HUES6 (cell line): ENCODE results near the gene APLNR.

Experiments
- H3K27ac ChIP-seq: 2 replicates; pipeline ENCODE4 v1.7.0; 2013; ENCODE audit warnings: low read depth, mild to moderate bottlenecking, low read length, inconsistent platforms
- H3K27me3 ChIP-seq: 2 replicates; pipeline ENCODE4 v1.6.1; 2013; ENCODE audit warnings: low read length; ENCODE audit not compliant: control insufficient read depth, insufficient read depth
- H3K36me3 ChIP-seq: 2 replicates; pipeline ENCODE4 v1.6.1; 2013; ENCODE audit warnings: low read length; ENCODE audit not compliant: control insufficient read depth, insufficient read depth
- H3K4me1 ChIP-seq: 2 replicates; pipeline ENCODE4 v1.6.1; 2013; ENCODE audit warnings: low read length; ENCODE audit not compliant: control insufficient read depth, insufficient read depth
- H3K4me3 ChIP-seq: 2 replicates; pipeline ENCODE4 v1.5.1; 2013; ENCODE audit warnings: low read depth, low read length
- H3K9ac ChIP-seq: one replicate; pipeline ENCODE4 v1.6.1; 2013; ENCODE audit warnings: mild to moderate bottlenecking, low read length
- H3K9me3 ChIP-seq: 2 replicates; pipeline ENCODE4 v1.6.1; 2013; ENCODE audit warnings: low read depth, low read length; ENCODE audit not compliant: control insufficient read depth, insufficient read depth

APLNR gene

DNA sequence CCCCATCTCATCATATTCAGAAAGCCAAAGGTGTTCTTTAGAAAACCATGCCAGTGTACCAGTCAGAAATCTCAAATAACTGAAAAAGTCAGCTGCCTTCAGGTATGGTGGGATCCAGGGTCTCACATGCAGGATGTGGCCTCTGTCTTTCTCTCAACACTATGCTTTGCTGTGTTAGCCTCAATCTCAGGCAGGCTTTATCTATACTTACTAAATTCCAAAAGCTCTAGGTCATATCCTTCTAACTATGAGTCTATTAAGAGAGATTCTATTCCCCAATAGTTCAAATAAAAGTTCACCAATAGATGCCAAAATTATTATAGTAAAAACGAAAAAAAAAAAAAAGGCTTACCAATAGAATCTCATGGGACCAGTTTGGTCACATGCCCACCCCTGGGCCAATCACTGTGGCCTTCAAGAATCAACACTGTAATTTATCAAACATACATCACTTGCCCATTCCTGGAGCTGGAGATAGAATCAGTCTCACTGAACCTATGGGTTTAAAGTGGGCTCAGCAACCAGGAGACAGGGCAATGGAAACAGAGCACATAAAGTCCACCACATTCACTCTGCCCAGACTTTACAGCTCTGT, 38.0 kb upstream of the APLNR start:
- H3K27me3 ChIP-seq, result peaks cover 13% of the 10 kb centered on the region
- H3K9me3 ChIP-seq, result peaks cover 13% of the 10 kb centered on the region
- no peaks in the 10 kb centered on the region for H3K36me3 ChIP-seq
- no peak overlapping the region for H3K4me3 ChIP-seq
- no peak overlapping the region for H3K9ac ChIP-seq
- H3K4me1 ChIP-seq, result peaks cover 14% of the 10 kb centered on the region
- no peak overlapping the region for H3K27ac ChIP-seq

DNA sequence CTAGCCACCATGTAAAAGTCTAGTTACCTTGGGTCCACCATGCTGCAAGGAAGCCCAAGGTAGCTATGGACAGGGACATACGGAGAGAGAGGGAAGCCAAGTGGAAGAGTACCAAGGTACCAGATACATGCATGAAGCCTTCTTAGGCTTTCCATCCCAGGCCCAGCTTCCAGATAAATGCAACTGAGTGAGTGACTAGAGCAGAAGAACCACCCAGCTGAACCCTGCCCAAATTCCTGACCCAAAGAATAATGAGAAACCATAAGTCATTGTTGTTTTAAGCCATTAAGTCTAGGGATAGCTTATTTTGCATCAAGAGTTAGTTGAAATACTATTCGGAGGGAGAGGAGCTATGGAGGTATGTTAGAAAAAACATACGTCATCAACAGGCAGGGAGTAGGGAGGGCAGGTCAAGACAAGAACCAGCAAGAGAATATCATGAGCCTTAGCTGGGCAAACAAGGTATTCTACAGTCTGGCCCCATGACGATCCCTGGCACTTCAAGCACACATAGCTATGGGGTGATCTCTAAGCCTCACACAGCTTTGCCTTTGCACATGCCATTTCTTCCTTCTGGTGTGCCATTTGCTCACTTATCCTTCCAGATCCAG, 36.5 kb upstream of the APLNR start:
- H3K27me3 ChIP-seq, result peaks cover 13% of the 10 kb centered on the region
- H3K27ac ChIP-seq, result no peak overlapping the region
- H3K4me3 ChIP-seq, result no peak overlapping the region
- H3K36me3 ChIP-seq, result no peaks in the 10 kb centered on the region
- H3K9me3 ChIP-seq, result peaks cover 13% of the 10 kb centered on the region
- H3K4me1 ChIP-seq, result peaks cover 9% of the 10 kb centered on the region
- H3K9ac ChIP-seq, result no peak overlapping the region

DNA sequence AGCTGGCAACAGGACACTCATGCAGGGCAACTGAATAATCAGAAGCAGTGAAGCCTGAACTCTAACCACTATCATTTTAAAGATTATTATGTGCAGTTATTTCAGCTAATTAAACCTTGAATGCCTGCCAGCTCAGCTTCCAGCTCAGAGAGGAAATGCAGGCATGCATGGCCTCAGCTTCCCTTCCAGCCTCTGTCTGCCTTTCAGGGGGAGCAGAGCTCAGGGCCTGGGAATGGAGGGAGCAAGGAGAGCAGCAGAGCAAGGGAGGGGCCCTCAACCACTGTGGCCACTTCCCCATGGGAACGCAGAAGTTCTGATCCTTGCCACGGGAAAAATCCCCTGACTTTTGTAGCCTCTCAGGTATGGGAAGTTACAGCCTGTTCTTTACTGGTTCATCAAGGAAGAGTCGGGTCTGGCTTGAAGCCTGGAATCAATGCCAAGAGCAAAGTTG, 32.5 kb upstream of the APLNR start:
- no peak overlapping the region for H3K4me3 ChIP-seq
- H3K27ac ChIP-seq, result no peak overlapping the region

DNA sequence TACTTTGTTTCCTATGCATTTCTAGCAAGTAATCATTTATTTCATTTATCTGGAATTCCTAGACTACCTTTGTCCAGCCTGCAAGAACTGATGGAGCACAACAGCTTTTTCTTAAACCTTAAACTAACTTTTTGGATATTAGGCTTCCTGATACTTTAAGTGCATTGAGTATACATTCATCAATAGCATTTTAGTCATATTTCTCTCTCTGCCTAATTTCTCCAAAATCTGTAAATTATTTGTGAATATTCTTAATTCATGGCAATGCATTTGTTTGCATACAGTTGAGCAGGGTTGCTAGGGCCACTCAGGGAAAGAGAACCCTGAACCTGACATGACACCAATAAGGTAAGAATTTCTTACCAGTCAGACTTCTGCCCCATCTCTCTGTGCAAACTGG, 29.1 kb upstream of the APLNR start:
- no peaks in the 10 kb centered on the region for H3K27me3 ChIP-seq
- peaks cover 15% of the 10 kb centered on the region for H3K9me3 ChIP-seq
- no peak overlapping the region for H3K27ac ChIP-seq
- H3K4me3 ChIP-seq, result no peak overlapping the region
- no peaks in the 10 kb centered on the region for H3K36me3 ChIP-seq
- peaks cover 17% of the 10 kb centered on the region for H3K4me1 ChIP-seq
- no peak overlapping the region for H3K9ac ChIP-seq

More for the DNA sequence above, 32.5 kb upstream of the APLNR start:
- H3K9me3 ChIP-seq, result peaks cover 28% of the 10 kb centered on the region
- no peaks in the 10 kb centered on the region for H3K4me1 ChIP-seq
- H3K27me3 ChIP-seq, result no peaks in the 10 kb centered on the region
- no peaks in the 10 kb centered on the region for H3K36me3 ChIP-seq
- no peak overlapping the region for H3K9ac ChIP-seq

DNA sequence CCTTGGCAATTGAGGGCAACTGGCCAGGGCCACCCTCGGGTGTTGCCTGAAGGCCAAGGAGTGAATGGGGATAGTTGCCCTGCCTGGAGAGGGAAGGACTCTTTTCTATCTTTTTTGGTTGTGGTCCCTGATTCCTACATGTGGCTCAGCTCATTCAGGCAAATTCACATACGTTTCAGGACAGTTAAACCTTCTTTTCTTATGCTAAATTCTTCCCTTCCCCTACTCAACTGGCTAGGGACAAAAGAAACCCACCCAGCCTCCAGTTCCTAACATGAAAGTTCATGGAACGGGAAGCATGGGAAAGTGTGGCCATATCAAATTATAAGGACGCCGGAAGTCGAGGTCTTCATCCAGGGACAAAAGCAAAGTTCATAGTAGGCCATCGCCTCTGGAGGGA, 26.3 kb upstream of the APLNR start:
- Histone ChIP-seq H3K27me3 (no peaks in the 10 kb centered on the region), H3K4me3 (peak overlapping the region; percentile 23), H3K4me1 (peaks cover 17% of the 10 kb centered on the region), H3K36me3 (no peaks in the 10 kb centered on the region), H3K9me3 (peaks cover 18% of the 10 kb centered on the region), H3K9ac (peak overlapping the region; percentile 10), H3K27ac (peak overlapping the region; percentile 76)

DNA sequence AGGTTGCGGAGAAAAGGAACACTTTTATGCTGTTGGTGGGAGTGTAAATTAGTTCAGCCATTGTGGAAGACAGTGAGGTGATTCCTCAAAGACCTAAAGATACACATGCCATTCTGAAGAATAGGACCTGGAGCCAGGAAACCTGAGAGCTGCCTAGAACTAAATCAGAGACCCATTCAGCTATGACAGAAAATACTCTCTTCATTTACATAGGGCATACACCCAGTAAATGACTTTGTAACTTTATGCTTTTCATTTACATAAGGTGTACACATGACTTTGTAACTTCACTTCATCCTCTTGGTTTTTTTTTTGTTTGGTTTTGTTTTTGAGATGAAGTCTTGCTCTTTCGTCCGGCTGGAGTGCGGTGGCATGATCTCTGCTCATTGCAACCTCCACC, 25.1 kb upstream of the APLNR start:
- no peak overlapping the region for H3K4me3 ChIP-seq
- no peaks in the 10 kb centered on the region for H3K36me3 ChIP-seq
- peaks cover 17% of the 10 kb centered on the region for H3K4me1 ChIP-seq
- no peak overlapping the region for H3K9ac ChIP-seq
- no peaks in the 10 kb centered on the region for H3K27me3 ChIP-seq
- no peak overlapping the region for H3K27ac ChIP-seq
- H3K9me3 ChIP-seq, result peaks cover 20% of the 10 kb centered on the region

DNA sequence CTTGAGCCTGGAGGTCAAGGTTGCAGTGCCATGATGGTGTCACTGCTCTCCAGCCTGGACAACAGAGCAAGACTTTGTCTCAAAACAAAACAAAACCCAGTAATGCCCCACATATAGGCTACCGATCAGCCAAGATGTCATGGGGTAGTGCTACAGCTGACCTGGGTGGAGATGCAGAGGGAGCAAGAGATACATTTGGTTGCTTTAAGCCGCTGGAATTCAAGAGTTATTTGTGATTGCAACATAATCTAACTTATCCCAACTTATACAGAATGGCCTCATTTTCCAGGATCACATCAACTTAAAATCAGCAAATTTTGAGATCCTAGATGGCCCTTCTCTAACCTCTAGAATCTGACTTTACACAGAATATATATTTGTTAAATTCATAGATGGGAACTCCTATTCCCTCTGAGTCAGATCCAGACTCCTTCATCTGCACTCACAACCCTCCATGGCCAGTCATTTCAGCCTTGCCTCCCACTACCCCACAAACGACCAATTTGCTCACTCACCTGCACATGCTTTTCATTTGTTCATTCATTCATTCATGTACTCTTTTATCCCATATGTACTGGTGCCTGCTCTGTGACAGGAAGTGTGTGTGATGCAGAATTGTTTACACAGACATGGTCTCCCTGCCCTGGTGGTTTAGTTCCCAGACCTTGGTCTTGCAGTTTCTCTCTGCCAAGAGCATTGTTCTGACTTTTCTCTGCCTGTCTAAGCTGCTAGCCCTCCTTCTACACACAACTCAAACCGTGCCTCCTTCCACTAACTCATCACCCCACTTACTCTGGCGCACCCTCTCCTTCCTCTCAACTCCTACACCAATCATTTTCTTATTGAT, 24.1 kb upstream of the APLNR start:
- no peaks in the 10 kb centered on the region for H3K36me3 ChIP-seq
- H3K9ac ChIP-seq, result no peak overlapping the region
- no peaks in the 10 kb centered on the region for H3K27me3 ChIP-seq
- H3K27ac ChIP-seq, result no peak overlapping the region
- peaks cover 16% of the 10 kb centered on the region for H3K9me3 ChIP-seq
- H3K4me1 ChIP-seq, result peaks cover 17% of the 10 kb centered on the region
- H3K4me3 ChIP-seq, result no peak overlapping the region

DNA sequence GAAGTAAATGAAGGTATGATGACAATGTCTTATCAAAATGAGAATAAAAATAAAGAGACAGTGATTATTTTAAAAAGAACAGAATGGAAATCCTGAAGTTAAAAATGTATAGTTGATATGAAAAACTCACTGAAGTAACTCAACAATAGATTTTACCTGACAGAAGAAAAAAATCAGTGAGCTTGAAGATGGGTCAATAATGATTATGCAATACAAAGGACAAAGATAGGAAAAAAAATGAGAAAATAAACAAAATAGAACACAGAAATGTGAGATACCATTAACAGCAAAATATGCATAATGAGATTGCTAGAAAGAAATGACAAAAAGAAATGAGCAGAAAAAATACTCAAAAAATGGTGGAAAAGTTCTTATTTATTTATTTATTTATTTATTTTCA, 19.1 kb upstream of the APLNR start:
- H3K4me1 ChIP-seq, result no peaks in the 10 kb centered on the region
- no peak overlapping the region for H3K27ac ChIP-seq
- 0 out of 2 replicates have a peak, but pooled peaks cover 7% of the 10 kb centered on the region for H3K9me3 ChIP-seq
- no peak overlapping the region for H3K9ac ChIP-seq
- H3K36me3 ChIP-seq, result no peaks in the 10 kb centered on the region
- H3K4me3 ChIP-seq, result no peak overlapping the region
- H3K27me3 ChIP-seq, result no peaks in the 10 kb centered on the region

DNA sequence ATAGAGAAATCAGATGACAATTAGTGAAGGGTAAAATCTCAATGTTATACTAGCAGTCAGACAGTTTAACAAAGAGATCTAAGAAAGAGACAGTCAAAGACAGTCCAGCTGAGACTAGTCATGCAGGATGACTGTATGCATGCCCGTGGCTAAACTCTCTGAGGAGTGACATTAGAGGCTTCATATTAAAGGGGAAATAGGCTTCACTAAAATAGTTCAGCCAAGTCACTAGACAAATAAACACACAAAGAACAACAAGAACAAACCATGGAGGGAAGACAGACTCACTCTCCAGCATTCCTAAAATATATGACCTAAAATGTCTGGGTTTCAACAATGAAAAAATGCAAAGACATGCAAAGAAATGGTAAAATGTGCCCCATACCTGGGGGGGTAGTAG, 18.6 kb upstream of the APLNR start:
- H3K9me3 ChIP-seq, result 0 out of 2 replicates have a peak, but pooled peaks cover 7% of the 10 kb centered on the region

DNA sequence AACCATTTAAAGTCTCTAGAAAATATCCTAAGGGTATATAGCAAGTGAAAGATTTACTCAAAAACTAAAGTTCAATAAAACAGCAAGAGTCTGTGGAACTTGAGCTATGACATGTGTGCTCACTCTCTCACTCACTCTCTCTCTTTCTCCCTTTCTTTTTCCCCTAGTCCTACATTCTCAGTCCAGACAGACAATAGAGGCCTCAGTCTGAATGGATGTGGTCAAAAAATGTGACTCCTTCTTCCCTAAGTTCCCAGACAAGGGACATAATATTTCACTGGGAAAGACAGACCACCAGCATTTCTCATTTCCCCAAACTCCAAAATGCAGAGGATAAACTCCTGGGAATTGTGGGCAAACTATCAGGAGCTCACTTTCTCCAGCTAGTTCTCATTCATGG, 17.6 kb upstream of the APLNR start:
- no peaks in the 10 kb centered on the region for H3K27me3 ChIP-seq
- no peak overlapping the region for H3K27ac ChIP-seq
- H3K9me3 ChIP-seq, result 0 out of 2 replicates have a peak, but pooled peaks cover 7% of the 10 kb centered on the region
- no peaks in the 10 kb centered on the region for H3K36me3 ChIP-seq
- H3K9ac ChIP-seq, result no peak overlapping the region
- H3K4me1 ChIP-seq, result no peaks in the 10 kb centered on the region
- H3K4me3 ChIP-seq, result no peak overlapping the region

More for the DNA sequence above, 18.6 kb upstream of the APLNR start:
- H3K27ac ChIP-seq, result no peak overlapping the region
- no peaks in the 10 kb centered on the region for H3K36me3 ChIP-seq
- H3K9ac ChIP-seq, result no peak overlapping the region
- H3K4me1 ChIP-seq, result no peaks in the 10 kb centered on the region
- no peak overlapping the region for H3K4me3 ChIP-seq
- H3K27me3 ChIP-seq, result no peaks in the 10 kb centered on the region
